ENCODE measurements around the gene EDDM13.
"Not testable (repeated sequence)": the region's sequence is repeated elsewhere in the genome, so short reads cannot be mapped to it uniquely, and the experiment has no call there.

Gene EDDM13

GRCh38 chr19:56272161-56272798 is at the start of gene EDDM13:
EDDM13 (plus strand) TSS chr19:56272748; CDS start chr19:56272835, 87 bp downstream.
- DNase-seq (ENCODE audit: low read depth in 2 of 2): no peak

DNA sequence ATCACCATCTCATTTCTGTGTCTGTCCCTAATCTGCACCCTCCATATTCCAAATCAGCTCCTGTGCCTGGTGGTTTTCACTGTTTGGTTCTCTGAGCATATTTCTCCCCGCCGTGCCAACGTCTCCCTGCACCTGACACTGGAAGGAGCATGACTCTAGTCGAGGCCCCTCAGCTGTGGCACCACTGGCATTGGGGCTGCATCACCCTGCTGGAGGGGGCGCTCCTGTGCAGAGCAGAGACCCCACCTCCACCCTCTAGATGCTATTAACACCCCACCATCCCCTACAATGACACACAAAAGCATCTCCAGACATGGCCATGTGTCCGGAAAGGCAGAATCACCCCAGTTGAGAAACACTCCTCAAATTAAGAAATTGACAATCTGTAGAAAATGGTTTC is 49.6 kb upstream of the EDDM13 start:
- DNase-seq (ENCODE audit: low read depth in 2 of 2): no peak

DNA sequence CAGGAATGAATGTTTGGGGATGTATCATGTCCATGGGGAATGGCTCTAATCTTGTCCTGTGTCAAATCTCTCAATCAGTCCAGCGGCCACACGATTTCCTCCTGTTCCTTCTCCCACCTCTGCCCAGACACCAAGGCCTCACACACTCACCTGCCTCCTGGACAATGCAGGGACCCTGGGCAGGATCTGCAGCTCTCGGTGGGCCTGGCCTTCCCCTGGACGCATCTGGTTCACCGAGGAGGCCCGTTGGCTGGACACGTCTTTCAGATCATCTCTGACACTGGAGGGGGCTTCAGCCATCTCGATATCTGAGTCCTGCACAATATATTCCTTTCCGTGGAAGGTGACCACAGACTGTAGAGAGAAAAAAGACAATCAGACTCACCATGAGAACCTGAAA is 49.1 kb upstream of the EDDM13 start:
- DNase-seq (ENCODE audit: low read depth in 2 of 2): no peak

GRCh38 chr19:56245121-56245740 is 27.3 kb upstream of the EDDM13 start:
- no peak for DNase-seq (ENCODE audit: low read depth in 2 of 2)

- not testable (repeated sequence) for DNase-seq (ENCODE audit: low read depth in 2 of 2)
These were observed 26.8 kb upstream of the EDDM13 start for GRCh38 chr19:56245764-56246163.

- DNase-seq (ENCODE audit: low read depth in 2 of 2): not testable (repeated sequence)
These were observed 23.7 kb upstream of the EDDM13 start for GRCh38 chr19:56248736-56249338.

GRCh38 chr19:56252699-56253422 is 19.7 kb upstream of the EDDM13 start:
- peak; percentile 21 to 22 for DNase-seq (ENCODE audit: low read depth in 2 of 2)

GRCh38 chr19:56253737-56254136 is 18.8 kb upstream of the EDDM13 start:
- no peak for DNase-seq (ENCODE audit: low read depth in 2 of 2)

GRCh38 chr19:56258272-56258671 is 14.3 kb upstream of the EDDM13 start:
- no peak for DNase-seq (ENCODE audit: low read depth in 2 of 2)

- no peak for DNase-seq (ENCODE audit: low read depth in 2 of 2)
These were observed 11.4 kb upstream of the EDDM13 start for GRCh38 chr19:56261145-56261544.

DNA sequence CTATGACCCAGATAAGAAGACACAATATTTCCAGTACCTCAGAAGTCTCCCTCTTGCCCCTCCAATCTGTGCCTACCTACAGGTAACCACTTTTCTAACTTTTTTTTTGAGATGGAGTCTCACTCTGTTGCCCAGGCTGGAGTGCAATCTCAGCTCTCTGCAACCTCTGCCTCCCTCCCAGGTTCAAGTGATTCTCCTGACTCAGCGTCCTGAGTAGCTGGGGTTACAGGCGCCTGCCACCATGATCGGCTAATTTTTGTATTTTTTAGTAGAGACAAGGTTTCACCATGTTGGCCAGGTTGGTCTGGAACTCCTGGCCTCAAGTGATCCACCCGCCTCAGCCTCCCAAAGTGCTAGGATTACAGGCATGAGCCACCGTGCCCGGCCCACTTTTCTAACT is 10.6 kb upstream of the EDDM13 start:
- DNase-seq (ENCODE audit: low read depth in 2 of 2): not testable (repeated sequence)

DNA sequence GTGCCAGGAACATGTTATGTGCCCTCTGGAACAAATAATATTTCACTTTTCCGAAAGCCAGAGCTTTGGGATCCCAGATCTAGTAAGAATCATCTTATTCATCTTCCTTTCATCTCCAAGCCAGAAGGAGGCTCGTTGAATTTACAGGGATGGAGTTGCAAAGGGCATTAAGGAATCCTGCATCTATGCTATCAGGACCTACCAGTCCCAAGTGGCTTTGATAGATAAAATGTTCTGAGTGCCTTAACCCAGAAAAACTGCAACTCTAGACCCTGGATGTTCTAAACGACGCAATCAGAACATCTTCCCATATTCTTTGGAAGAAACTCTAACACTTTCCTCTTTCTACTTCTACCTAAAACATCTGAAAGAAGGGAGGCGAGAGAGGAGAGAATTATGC is 9.2 kb upstream of the EDDM13 start:
- no peak for DNase-seq (ENCODE audit: low read depth in 2 of 2)

GRCh38 chr19:56266051-56266450 is 6.5 kb upstream of the EDDM13 start:
- no peak for DNase-seq (ENCODE audit: low read depth in 2 of 2)

- no peak for DNase-seq (ENCODE audit: low read depth in 2 of 2)
These were observed 3.2 kb upstream of the EDDM13 start for GRCh38 chr19:56269348-56269747.

DNA sequence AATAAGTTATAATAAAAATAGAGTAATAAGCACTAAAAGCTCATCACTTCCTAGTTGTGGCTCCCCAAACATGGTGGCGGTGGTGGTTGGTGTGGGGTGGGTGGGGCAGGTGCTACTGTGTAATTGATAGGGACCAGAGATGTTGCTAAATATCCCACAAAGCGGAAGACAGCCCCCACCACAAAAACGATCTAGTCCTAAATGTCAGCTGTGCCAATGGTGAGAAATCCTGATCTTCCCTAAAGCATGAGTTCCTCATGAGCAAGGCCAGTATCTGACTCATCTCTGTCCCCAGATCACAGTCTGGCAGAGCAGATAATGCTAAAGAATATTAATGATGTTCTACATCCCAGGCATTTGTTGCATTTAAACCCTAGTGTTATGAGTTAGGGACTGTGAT is 1.9 kb upstream of the EDDM13 start:
- DNase-seq (ENCODE audit: low read depth in 2 of 2): no peak

DNA sequence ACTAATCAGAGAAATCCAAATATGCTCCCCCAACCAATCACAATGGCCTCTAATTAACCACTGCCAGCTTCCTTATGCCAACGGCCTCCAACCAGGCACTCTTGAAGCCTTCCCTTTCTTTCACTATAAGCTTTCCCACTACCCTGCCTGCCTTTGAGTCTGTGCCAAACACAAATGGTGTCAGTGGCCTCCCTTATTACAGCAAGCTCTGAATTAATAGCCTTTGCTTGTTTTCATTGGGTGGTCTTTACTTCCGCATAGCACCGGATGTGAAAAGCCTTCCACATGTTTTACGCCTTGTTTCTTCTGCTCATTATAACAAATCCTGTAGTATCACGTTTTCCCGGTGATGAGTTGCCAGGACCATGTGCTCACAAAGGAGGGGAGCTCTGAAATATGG is 1.4 kb upstream of the EDDM13 start:
- DNase-seq (ENCODE audit: low read depth in 2 of 2): no peak

DNA sequence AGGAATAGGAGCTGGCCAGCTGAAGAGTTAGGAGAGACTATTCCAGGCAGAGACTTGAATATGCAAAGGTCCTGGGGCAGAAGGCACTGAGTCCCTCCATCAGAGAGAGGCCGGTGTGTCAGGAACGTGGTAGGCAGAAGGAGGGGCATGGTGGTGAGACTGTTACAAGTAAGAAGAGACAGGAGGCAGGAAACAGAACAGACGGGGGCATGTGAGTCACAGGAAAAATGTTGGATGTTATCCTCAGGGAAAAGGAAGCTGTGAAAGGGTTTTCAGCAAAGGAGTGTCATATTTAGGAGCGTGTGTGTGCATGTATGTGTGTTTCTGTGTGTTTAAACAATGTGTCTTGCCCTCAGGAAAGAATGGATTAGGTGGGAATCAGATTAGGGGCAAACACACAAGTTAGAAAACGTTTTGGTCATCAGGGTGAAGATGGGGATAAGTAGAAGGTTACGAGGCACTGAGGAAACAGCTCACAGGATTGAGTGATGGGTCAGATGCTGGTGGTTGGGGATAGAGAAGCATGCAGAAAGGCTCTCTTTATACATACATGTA is 1.1 kb downstream of the EDDM13 start:
- no peak for DNase-seq (ENCODE audit: low read depth in 2 of 2)

- no peak for DNase-seq (ENCODE audit: low read depth in 2 of 2)
These were observed 10.3 kb downstream of the EDDM13 start for GRCh38 chr19:56282809-56283208.

- no peak for DNase-seq (ENCODE audit: low read depth in 2 of 2)
These were observed 12.2 kb downstream of the EDDM13 start for GRCh38 chr19:56284746-56285145.

DNA sequence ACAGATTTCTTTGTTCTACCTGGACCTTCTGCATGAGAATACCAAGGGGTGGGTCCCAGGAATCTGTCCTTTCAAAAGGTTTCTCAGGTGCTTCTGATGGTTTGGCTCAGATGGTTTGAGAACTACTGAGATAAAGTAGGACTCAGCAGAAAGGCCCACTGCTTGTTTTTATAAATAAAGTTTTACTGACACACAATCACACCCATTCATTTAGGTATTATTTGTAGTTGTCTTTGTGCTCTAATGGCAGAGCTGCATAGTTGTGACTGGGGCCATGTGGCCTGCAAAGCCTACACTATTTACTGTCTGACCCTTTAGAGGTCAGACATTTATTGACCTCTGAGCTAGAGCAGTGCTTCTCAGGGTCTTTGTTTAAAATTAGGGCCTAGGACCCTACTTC is 17.6 kb downstream of the EDDM13 start:
- no peak for DNase-seq (ENCODE audit: low read depth in 2 of 2)

- DNase-seq (ENCODE audit: low read depth in 2 of 2): no peak
These were observed 19.3 kb downstream of the EDDM13 start for GRCh38 chr19:56291867-56292266.

DNA sequence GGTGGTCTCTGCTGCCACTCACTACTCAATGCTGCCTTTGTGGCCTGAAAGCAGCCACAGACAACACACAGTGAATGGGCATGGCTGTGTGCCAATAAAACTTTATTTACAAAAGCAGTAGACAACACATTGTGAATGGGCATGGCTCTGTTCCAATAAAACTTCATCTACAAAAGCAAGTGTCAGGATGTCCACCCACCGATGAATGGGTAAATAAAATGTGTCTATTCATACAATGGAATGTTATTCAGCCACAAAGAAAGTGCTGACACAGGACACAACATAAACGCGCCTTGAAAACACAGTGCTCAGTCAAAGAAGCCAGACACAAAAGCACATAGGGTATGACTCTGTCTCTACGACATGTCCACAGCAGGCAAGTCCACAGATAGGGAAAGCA is 22.0 kb downstream of the EDDM13 start:
- no peak for DNase-seq (ENCODE audit: low read depth in 2 of 2)
